ENCODE data around the gene CGB3.
"Not testable (repeated sequence)": the region's sequence is repeated elsewhere in the genome, so short reads cannot be mapped to it uniquely, and the experiment has no call there.

DNA sequence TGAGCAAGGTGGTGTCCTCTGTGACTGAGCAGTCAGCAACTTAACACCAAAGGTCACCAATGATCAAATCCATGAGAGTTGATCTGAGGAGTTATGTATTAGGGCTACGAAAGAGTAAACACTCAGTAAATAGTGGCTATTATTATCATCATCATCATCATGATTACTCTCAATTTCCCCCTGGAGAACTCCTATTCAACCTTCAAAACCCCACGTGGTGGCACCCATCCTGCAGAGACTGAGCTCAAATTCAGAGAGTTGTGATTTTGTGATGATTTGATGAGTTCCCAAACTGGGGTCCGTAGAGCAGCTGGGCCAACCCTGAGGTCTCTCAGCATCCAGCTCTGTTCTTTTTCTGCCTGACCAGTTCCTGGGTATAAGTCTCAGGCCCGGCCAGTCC, 25.7 kb upstream of the CGB3 start:
- TF ChIP-seq ELF1, CTCF (IDR thresholded peaks at IDR 0.05): not testable (repeated sequence)
